ENCODE results near the gene MVB12B. TPM values are rescaled to one million over a fixed set of nuclear protein-coding genes. Genes with fewer than 3 reads are reported as not detected.
"Not testable (repeated sequence)": the region's sequence is repeated elsewhere in the genome, so short reads cannot be mapped to it uniquely, and the experiment has no call there.

Gene MVB12B
- total RNA-seq, 4 donors from 2014 or later: 7.9 to 28.9 (median 14.4) TPM

DNA sequence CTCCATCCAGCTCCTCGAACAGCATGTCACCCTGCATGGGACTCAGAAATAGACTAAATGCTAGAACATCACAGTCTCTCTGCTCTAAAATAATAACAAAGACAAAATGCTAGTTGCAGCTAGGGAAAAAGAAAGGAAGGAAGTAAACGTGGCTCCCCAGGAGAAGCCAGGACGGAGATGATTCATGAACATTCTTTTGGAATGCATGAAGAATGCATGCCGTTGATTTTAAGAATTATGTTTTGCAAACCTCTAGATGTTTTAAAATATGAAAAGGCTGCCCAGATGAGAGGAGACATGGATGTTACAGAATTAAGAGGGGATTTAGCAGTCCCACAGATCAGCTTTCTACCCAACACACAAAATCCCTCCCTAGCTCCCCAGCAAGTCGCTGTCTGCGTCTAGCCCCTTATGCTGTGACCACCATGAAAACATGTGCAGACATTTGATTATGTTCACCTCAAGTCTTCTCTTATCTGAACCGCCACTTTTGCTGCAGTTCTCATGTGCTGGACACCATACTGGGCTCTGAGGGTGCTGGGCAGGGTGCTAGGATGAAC, 147.7 kb downstream of the MVB12B start:
- Histone ChIP-seq H3K4me3 (no peak overlapping the region), H3K4me1 (peaks cover 0 to 23% (median 13%) of the 10 kb centered on the region in 4 donors), H3K27me3 (no peaks in the 10 kb centered on the region), H3K36me3 (no peaks in the 10 kb centered on the region), H3K9me3 (no peaks in the 10 kb centered on the region), H3K27ac (no peak overlapping the region)
- no peak for TF ChIP-seq POLR2A (IDR thresholded peaks at IDR 0.05)
- TF ChIP-seq, protein P1, sequence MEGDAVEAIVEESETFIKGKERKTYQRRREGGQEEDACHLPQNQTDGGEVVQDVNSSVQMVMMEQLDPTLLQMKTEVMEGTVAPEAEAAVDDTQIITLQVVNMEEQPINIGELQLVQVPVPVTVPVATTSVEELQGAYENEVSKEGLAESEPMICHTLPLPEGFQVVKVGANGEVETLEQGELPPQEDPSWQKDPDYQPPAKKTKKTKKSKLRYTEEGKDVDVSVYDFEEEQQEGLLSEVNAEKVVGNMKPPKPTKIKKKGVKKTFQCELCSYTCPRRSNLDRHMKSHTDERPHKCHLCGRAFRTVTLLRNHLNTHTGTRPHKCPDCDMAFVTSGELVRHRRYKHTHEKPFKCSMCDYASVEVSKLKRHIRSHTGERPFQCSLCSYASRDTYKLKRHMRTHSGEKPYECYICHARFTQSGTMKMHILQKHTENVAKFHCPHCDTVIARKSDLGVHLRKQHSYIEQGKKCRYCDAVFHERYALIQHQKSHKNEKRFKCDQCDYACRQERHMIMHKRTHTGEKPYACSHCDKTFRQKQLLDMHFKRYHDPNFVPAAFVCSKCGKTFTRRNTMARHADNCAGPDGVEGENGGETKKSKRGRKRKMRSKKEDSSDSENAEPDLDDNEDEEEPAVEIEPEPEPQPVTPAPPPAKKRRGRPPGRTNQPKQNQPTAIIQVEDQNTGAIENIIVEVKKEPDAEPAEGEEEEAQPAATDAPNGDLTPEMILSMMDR (IDR thresholded peaks at IDR 0.05): no peak
- DNase-seq: no peak

DNA sequence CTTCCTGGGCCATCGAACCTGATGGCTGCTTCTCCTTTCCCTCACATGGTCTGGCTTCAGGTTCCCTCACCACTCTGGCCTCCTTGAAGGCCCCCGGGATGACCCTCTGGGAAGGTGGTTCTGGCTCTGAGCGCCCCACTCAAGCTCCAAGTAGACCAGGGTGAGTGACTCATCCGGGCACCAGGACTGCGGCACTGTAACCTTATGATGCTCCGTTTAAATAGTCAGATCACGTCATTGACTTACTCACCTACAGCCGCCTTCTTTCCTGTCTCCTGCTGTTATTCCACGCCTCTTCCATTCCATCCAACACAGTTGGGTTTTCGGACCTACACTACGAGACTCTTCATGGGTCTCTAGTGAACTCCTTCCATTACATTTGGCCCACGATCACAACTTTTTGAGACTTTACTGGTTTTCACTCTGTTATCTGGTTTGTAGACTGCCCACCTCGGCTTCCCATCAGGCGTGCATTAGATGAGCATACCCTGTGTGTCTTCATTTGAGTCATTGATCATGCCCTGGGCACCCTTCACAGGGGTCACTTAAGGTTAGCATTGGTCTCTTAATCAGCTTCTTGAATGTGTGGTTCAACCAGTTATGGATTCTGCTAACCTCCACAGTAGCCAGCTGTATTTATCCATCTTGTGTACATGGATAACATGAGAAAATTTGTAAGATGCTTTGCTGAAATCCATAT, 148.3 kb downstream of the MVB12B start:
- Histone ChIP-seq H3K4me3 (no peak overlapping the region), H3K27me3 (no peaks in the 10 kb centered on the region), H3K9me3 (no peaks in the 10 kb centered on the region), H3K27ac (no peak overlapping the region), H3K36me3 (no peaks in the 10 kb centered on the region), H3K4me1 (peaks cover 0 to 19% (median 10%) of the 10 kb centered on the region in 4 donors)
- TF ChIP-seq POLR2A (IDR thresholded peaks at IDR 0.05): no peak
- TF ChIP-seq, protein P1 (IDR thresholded peaks at IDR 0.05): no peak
- DNase-seq: no peak

- Histone ChIP-seq H3K36me3 (no peaks in the 10 kb centered on the region), H3K27ac (no peak overlapping the region), H3K4me3 (no peak overlapping the region), H3K27me3 (no peaks in the 10 kb centered on the region), H3K4me1 (peaks cover 0 to 10% (median 7%) of the 10 kb centered on the region in 4 donors), H3K9me3 (no peaks in the 10 kb centered on the region)
- TF ChIP-seq, protein P1 (IDR thresholded peaks at IDR 0.05): no peak
- no peak for TF ChIP-seq POLR2A (IDR thresholded peaks at IDR 0.05)
- DNase-seq: no peak
These were observed 149.4 kb downstream of the MVB12B start for GRCh38 chr9:126475933-126476555.

DNA sequence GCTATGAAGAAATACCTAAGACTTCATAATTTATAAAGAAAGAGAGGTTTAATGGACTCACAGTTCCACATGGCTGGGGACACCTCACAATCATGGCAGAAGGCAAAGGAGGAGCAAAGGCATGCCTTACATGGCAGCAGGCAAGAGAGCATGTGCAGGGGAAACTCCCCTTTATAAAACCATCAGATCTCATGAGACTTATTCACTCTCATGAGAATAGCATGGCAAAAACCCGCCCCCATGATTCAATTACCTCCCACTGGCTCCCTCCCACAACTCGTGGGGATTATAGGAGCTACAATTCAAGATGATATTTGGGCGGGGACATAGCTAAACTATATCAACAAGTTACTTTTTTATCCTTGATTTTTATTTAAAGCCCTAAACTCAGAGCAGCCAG, 150.8 kb downstream of the MVB12B start:
- H3K27me3 ChIP-seq, H3K4me3 ChIP-seq, H3K27ac ChIP-seq, H3K36me3 ChIP-seq, DNase-seq, H3K9me3 ChIP-seq, H3K4me1 ChIP-seq: not testable (repeated sequence)

- no peak for TF ChIP-seq POLR2A (IDR thresholded peaks at IDR 0.05)
- TF ChIP-seq, protein P1 (IDR thresholded peaks at IDR 0.05): no peak
- Histone ChIP-seq H3K27me3 (no peaks in the 10 kb centered on the region), H3K9me3 (no peaks in the 10 kb centered on the region), H3K36me3 (peaks cover 0 to 6% (median 0%) of the 10 kb centered on the region in 3 donors), H3K27ac (no peak overlapping the region), H3K4me3 (no peak overlapping the region), H3K4me1 (no peaks in the 10 kb centered on the region)
- no peak for DNase-seq
These were observed 151.8 kb downstream of the MVB12B start for GRCh38 chr9:126478216-126478981.

Measured in Peyer's patch (tissue), 4 donors.